ELR (cell line): ENCODE results near the gene NOC2L.

Experiments used
- DNase-seq: peaks from one replicate; pipeline ENCODE4 v3.0.0-alpha.2; 2015; ENCODE audit warnings: low read depth

NOC2L gene

DNA sequence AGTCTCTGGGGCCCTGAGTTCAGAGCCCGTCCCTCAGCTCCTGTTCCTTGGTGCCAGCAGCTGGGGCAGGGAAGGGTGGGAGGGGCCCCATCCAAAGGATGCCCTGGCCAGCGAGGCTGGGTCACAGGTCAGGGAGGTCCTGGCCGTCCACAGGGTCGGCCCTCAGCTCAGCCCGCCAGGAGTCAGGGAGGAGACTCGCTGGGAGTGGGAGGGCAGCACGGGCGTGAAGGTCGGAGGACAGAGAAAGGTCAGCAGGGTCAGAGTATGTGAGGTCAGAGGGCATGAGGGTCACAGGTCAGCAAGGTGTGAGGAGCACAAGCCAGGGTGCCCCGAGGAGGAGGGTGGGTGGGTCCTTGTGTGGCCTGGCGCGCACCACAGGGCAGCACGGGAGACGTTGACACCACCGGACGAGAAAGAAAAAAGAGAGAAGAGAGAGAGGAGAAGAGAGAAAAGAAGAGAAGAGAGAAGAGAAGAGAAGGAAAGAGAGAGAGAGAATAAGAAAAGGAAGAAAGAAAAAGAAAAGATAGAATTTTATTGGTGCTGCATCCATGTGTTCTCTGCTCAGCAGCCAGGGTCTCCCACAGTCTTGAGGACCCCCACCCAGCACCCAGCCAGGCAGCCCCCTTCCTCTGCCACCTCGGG is 15.8 kb upstream of the NOC2L start:
- no peak for DNase-seq

GRCh38 chr1:974293-974640 is 15.2 kb upstream of the NOC2L start:
- DNase-seq: no peak

DNA sequence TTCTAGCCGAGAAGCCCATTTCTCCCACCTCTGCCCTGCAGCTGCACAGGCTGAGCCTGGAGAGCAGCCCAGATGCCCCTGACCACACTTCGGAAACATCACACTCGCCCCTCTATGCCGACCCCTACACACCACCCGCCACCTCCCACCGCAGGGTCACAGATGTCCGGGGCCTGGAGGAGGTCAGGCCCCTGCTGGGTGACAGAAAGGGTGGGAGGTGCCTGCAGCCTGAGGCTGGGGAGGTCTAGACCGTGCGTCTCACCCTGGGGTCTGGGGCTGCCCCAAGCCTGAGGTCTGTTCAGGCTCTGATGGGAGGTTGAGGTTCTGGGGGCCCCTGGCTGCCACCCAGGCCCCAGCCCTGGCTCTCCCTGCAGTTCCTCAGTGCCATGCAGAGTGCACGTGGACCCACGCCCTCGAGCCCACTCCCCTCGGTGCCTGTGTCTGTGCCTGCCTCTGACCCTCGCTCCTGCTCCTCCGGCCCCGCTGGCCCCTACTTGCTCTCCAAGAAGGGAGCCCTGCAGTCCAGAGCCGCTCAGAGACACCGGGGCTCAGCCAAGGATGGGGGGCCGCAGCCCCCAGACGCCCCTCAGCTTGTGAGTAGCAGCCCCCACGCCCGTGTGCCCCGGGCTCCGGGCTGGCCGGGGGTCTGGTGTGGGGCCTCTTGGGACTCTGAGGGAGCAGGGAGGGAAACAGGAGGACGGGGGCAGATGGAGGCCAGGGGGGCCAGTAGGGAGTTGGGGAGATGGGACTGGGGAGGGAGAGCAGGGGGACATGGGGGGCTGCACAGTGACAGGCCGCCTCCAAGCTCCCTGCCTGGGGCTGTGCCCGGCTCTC is 14.6 kb upstream of the NOC2L start:
- DNase-seq: no peak

DNA sequence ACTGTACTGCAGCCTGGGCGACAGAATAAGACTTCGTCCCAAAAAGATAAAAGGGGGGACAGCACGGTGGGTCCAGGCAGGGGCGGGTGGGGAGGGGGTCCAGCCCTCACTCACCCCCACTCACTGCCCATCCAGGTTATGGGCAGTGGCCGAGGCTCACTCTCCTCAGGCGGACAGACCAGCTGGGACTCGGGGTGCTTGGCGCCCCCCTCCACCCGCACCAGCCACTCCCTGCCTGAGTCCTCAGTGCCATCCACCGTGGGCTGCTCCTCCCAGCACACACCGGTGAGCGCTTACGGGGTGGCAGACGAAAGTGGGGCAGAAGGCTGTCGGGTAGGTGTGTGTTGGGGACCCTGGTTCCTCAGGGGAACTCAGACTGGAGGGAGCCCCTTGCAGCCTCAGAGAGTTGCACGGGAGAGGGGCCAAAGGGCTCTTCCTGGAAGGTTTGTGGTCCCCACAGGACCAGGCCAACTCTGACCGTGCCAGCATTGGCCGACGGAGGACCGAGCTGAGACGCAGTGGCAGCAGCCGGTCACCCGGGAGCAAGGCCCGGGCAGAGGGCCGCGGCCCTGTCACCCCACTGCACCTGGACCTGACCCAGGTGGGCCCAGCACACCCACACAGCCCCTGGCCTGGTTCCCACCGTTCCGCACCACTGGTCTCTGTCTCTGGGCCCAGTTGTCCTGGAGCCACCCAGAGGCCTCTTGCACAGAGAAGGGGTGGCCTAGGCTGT is 13.8 kb upstream of the NOC2L start:
- no peak for DNase-seq

- no peak for DNase-seq
These were observed 12.9 kb upstream of the NOC2L start for GRCh38 chr1:971751-972506.

DNA sequence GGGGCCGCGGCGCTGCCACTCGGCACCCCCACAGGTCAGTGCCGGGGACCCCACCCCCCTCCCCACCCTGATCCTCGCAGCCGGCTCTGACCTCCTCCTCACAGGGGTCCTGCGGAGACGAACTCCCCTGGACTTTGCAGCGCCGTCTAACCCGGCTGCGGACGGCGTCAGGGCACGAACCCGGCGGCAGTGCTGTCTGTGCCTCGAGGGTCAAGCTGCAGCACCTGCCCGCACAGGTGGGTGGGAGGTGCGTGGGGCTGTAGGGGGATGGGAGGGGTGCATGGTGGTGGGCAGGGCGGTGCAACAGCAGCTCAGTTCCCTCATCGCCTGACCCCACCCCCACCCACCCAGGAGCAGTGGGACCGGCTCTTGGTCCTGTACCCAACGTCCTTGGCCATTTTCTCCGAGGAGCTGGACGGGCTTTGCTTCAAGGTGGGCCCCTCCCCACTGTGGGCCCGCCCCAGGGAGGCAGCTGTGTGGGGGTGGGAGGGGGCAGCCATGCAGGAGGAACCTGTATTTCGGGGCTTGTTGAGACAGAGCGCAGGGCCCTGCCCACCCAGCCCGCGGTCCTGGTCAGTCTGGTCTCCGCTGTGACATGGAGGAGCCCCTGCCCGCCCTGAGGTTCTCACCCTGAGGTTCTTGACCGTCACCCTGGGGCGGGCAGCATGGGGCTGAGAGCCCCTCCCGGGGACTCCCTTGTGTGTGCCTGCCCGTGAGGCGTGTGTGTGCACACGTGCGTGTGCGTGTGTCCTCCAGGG is 12.1 kb upstream of the NOC2L start:
- DNase-seq: no peak

GRCh38 chr1:970242-970972 is 11.4 kb upstream of the NOC2L start:
- DNase-seq: no peak

DNA sequence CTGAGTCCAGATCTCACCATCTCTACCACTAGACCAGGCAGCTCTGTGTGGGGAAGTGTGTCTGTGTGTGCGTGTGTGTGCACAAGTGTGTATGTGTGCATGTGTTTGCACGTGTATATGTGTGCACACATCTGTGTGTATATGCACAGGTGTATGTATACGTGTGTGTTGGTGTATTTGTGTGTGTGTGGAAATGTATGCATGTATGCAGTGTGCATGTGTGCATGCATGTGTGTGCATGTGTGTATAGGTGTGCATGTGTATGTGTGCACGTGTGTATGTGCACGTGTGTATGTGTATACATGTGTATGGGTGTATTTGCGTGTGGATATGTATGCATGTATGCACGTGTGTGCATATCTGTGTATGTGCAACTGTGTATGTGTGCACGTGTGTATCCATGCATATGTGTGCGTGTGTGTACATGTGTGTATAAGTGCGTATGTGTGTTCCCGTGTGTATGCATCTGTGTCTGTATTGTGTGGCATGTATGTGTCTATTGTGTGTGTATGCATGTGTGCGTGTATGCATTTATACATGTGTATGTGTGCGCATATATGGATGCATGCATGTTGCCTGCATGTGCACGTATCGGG is 10.3 kb upstream of the NOC2L start:
- DNase-seq: no peak

DNA sequence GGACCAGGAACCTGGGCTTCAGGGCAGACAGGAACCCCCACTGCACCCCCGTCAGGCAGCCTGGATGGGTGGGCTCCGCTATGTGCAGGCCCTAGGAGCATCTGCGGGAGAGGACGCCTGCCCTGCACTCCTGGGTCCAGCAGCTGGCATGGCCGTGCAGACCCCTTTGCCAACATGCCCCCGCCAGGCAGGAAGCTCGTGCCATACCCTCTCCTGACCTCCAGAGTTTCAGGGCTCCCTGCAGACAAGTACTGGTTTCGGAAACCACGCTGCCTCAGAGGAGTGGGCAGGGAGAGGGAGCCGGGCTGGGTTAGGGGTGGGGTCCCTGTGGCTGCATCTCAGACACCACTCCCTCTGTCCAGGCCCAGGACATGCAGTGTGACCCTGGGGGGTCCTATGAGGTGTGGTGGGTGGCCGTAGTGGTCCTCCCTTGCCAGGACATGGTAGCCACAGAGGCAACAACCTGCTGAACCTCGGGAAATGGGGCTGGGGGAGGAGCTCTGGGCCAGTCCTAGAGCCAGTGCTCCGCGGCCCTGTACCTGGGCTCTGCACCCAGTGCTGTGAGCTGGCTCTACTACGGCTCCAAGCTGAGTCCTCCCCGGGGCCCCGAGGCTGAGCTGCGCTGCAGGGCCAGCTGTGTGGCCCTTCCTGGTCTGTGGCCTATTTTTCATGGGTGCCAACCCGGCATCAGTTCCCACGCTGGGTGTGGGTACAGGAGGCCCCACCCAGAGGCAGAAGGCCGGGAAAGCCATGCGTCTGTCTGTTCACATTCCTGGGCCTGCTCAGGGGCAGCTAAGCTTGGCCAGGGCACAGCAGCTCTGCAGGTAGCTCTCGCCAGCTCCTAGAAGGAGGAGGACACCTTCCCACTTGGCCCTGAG is 8.6 kb upstream of the NOC2L start:
- no peak for DNase-seq

- peak; percentile 85 for DNase-seq
These were observed 7.7 kb upstream of the NOC2L start for GRCh38 chr1:966704-967300.

DNA sequence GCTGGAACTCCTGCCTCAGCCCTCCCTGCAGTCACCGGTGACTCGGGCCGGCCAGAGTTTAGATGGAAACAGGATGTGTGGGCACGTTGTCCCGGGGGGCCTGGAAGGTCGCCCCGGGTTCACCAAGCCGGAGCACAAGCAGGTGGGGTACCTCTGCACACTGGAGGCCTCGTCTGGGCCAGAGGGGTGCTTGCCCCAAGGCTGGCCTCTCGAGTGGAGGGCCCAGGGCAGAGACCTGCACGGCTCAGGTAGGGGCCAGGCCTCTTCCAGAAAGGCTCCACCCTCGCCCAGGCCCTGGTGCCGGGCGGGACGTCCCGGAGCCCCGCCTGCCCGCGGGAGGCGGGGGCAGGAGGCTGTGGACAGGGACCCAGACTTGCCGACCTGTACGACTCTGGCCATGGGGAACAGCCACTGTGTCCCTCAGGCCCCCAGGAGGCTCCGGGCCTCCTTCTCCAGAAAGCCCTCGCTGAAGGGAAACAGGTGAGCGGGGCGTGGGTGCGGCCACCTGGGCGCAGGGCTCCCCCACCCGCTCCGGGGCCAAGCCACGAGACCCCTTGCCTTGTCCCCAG is 7.2 kb upstream of the NOC2L start, which contains the start of gene PLEKHN1:
PLEKHN1 (plus strand) TSS at position 348 of the 569 bp plus-strand sequence; CDS start at position 398, 50 bp downstream.
- DNase-seq: peak; percentile 85

GRCh38 chr1:965526-966134 is 6.6 kb upstream of the NOC2L start:
- DNase-seq: no peak

DNA sequence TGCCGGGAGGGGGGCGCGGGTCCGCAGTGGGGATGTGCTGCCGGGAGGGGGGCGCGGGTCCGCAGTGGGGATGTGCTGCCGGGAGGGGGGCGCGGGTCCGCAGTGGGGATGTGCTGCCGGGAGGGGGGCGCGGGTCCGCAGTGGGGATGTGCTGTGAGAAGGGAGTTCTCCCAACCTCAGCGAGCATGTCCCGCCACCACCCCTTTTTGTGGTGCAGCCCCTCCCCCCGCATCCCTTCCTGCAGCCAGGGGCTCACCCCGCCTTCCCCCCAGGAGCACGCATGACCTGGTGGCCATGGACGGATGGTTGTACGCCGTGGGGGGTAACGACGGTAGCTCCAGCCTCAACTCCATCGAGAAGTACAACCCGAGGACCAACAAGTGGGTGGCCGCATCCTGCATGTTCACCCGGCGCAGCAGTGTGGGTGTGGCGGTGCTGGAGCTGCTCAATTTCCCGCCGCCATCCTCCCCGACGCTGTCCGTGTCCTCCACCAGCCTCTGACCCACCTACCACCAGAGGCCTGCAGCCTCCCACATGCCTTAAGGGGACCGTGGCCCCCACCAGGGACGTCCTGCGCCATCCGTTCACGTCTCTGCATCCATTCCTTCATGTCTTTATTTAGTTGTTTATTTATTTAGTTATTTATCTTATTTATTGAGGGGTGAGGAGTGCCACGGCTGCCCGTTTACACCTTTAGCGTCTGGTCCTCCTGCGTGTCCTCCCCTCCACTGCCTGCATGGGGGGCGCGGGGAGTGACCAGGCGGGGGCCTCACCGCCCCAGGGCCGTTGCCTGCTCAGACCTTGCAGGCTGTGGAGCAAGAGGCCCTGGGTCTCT is 5.9 kb upstream of the NOC2L start:
- DNase-seq: no peak

- DNase-seq: no peak
These were observed 4.9 kb upstream of the NOC2L start for GRCh38 chr1:963746-964525.

DNA sequence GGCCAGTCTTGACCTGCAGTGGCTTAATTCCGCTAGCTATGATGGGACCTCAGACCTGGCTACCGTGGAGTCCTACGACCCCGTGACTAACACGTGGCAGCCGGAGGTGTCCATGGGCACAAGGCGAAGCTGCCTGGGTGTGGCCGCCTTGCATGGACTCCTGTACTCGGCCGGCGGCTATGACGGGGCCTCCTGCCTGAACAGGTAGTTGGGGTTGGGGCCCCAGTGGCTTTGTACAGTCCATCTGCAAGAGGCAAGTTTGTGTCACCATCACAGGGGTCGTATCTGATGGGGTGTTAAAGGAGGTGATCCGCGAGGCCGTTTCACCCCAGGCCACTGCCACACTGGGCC is 4.2 kb upstream of the NOC2L start:
- no peak for DNase-seq
